GM04503 (cell line): ENCODE results near the gene OXNAD1.

Experiments
- DNase-seq: peaks from one replicate; pipeline ENCODE4 v3.0.0-alpha.2; 2012; ENCODE audit warnings: low read depth

The OXNAD1 gene

GRCh38 chr3:16329036-16329825 is 64.2 kb downstream of the OXNAD1 start:
- no peak for DNase-seq

DNA sequence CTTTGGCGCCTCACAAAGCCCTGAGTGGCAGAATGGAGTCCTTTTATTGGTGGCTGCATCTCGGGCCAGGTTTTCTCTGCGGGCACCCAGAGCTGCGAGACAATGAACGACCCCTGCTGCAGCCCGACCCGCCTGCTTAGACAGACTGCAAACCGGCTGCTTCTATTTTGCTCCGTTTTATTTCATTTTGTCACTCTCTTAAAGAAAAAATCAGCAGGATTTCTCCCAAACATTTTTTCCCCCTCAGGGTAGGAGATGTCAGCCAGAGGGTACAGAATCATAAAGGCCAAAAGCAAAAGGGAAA is 64.8 kb downstream of the OXNAD1 start:
- no peak for DNase-seq

DNA sequence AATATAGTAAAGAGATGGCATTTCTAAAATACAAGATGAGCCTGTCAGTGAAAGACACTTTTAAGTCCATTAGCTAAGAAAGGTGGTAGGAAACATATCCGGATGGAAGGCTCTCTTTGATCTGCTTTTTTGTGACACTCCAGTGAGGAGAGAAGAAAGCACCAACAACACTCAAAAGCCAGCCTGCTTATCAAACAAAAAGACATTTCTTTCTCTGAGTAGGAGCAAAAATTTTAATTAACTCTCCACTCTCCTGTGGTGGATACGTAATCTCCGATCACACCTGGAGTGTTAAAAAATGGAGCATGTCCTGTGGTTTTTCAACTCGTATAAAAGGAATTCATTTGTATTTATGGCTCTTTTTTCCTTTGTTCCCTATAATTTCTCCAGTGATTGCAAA is 65.3 kb downstream of the OXNAD1 start:
- no peak for DNase-seq

DNA sequence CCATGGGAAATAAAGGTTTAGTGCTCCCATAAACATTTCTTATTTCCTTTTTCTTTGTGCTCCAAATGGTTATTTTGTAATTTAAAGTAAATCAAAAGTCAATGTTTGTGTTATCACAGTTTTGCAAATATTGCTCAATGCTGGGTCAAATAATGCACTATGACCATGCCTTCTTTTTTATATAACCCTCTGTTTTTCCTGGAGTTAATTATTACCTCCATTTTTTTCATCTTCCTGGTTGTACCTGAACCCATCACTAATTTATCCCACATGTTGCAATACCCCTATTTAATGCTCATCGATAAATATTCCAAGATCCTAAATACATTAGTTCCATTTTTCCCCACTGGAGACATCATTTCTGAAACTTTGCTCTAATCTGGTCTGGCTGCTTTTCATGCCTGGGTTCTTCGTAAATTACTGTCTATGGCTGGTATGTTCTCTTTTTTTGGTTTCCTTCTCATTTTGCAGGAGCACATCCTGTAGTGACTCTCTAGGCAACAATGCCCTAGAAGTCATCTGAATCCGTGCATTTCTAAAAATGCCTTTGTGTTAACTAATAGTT is 66.4 kb downstream of the OXNAD1 start:
- DNase-seq: no peak

GRCh38 chr3:16332904-16333426 is 68.0 kb downstream of the OXNAD1 start:
- DNase-seq: peak; percentile 87

- peak; percentile 96 for DNase-seq
Observed at GRCh38 chr3:16334909-16335308, 69.9 kb downstream of the OXNAD1 start.

DNA sequence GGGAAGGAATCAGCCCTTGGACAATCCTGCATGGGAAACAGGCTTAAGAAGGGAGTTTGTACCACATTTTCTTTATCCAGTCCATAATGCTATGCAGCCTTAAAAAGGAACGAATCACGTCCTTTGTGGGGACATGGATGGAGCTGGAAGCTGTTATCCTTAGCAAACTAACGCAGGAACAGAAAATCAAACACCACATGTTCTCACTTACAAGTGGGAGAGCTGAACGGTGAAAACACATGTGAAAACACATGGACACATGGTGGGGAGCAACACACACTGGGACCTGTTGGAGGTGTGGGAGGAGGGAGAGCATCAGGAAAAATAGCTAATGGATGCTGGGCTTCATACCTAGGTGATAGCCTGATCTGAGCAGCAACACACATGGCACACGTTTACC is 70.3 kb downstream of the OXNAD1 start:
- DNase-seq: no peak

- DNase-seq: no peak
Observed at GRCh38 chr3:16335772-16336645, 71.0 kb downstream of the OXNAD1 start.

- DNase-seq: no peak
Observed at GRCh38 chr3:16336825-16337224, 71.8 kb downstream of the OXNAD1 start.

DNA sequence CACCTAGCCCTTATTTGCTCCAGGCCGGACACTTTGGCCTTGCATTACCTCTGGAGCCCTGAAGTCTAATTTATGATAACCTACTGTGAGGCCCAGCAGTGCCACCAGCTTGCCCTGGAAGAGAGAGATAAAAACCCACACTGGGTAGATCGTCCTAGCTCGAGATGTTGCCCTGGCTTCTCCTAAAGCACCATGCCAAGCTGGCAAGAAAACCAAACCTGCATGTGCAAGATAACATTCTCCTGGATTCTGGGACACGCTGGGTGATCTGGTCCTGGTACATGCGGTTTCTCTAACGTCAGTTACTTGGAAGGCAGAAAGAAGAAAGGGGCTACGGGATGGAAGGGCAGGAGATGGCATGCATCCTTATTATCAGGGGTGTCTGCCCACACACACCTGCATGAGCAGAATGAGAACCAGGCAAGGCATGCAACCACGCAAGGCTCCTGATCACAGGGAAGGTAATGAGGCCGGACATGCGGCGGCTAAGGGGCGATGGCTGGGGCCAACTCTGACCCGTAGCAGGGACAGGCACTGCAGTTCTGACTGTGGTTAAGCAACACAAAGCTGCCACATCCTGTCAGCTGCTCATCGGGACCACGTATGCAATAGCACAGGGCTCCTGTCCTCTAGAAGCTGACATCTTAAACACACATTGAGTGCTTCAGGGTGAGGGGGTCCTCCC is 73.0 kb downstream of the OXNAD1 start:
- DNase-seq: no peak

DNA sequence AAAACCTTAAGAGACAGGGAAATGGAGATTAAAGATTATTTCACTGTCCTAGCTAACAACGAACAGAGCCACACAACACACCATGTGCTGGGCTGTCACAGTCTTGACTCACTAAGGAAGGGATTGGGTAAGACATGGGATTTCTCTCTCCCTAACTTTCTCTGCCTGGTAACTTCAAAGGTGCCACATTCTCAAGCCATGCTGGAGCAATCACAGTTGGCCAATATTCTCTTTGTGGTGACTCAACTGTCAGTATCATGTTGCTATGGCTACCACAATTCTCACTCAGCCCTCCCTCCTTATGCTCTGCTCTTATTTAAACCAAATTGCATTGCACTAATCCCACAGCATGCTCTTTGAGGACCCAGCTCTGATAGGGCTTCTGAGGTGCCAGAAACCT is 74.0 kb downstream of the OXNAD1 start:
- peak; percentile 98 for DNase-seq

DNA sequence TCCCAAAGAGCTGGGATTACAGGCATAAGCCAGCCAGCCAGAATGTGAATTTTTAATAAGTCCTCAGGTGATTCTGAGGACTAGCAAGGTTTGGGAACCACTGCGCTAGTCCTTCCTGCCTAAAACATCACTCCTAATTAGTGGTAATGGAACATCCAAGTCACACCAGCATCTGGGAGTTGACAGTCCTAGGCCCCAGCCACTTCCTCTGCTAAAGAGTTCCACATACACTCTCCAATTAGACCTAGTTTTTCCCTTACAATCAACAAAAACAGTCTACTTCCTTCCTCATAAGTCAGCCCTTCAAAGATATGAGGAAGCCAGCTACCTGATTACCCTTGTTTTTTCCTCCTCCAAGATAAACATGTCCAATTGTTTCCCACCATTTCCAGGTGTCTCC is 78.1 kb downstream of the OXNAD1 start:
- no peak for DNase-seq

DNA sequence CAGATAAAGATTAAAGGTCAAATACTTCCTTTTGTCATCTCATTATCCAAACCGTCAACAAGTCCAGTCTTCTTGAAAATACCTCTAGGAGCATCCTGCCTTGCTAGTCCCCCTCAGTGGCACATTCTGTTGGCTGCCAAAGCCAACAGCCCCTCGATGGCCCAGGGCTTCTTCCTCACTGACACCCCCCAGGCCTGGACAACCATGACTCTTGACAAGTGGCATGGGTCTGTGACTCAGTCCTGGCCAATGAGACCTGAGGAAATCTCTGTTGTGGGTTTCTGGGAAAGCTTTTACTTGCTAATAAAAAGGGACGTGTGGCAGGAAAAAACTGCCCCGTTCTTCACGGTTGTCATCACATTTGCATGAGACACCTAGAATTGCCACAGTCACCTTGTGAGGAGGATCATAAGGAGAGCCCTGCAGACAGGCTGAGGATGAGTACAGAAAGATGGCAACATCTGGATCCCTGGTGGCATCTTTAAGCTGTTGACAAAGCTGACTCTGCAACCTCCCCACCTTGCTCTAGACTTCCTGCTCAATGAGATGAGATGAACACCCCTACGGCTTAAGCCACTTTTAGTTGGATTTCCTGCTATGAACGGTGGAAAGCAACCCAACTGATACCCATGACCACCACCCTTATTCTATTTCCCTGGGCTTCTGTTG is 81.5 kb downstream of the OXNAD1 start:
- no peak for DNase-seq

- DNase-seq: no peak
Observed at GRCh38 chr3:16347548-16347947, 82.5 kb downstream of the OXNAD1 start.

DNA sequence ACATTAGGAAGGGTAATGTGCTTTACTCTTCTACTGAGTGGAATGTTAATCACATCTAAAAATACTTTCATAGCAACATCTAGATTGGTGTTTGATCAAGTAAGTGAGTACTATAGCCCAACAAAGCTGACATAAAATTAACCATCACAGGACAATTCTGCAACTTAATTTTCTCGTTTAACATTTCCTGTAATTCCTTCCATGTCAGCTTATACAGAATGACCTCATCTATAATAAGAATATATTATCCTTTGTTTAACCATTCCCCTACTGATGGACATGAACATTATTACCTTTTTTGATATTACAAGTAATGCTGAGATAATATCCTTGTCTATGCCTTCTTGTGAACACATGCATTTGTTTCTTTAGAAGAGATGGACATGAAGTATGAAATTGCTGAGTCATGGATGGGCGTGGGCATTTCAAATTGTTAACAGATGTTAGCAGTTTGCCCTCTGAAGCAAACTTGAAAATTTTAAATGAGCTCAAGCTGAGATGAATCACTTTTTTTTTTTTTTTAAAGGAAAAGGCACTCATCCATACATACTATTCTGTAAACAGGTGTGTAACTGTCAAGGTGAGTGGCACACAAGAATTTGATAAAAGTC is 85.1 kb downstream of the OXNAD1 start:
- peak; percentile 64 for DNase-seq

- peak; percentile 49 for DNase-seq
Observed at GRCh38 chr3:16350597-16351318, 85.7 kb downstream of the OXNAD1 start.

DNA sequence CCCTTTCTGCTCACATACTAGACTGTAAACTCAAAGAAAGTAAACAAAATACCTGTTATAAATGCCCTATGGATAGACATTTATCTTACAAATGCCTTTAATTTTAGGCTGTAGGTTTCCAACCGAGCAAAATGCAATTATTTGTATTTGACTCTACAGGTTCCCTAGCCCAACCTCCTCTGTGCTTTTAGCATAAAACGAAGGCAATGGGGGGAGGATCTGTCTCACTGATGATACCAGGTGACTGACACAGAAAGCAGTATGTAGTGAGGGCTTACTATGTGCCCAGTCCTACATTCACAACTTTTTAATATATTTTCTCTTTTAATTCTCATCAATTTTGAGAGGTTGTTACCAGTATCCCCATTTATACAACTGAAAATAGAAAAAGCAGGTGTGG is 87.4 kb downstream of the OXNAD1 start:
- DNase-seq: no peak

DNA sequence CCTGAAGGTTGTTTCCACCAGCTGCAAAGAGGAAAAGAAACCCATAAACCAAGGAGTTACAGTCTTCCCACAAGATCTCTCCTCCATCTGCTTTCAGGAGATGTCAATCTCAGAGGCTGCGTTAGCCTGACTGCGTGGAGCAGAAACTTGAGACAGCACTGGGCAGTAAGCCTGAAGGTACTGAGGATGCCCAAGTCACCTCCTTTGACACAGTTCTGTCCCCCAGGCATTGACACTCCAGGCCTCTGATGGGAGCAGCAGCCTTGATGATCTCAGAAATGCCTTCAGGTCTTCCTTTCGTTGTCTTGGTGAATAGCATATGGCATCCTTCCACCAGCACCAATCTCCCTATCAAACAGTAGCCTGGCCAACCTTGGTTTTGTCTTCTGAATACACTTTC is 89.3 kb downstream of the OXNAD1 start:
- DNase-seq: no peak
